OCI-LY3 (cell line): ENCODE results near the gene CST7.

Experiments
- CTCF ChIP-seq: fragments of 200-600, 300-600 bp; sonication (generic); IDR thresholded peaks from 2 replicates; pipeline ENCODE4 v1.5.1; 2014; ENCODE audit warnings: antibody characterized with exemption, low read length, low read depth
- EZH2phosphoT487 ChIP-seq: fragments of 200-600 bp; shearing (Covaris generic); IDR thresholded peaks from 2 replicates; pipeline ENCODE4 v1.6.1; 2018; ENCODE audit warnings: antibody characterized with exemption, mixed run types, low read depth

- no peak for TF ChIP-seq CTCF
- TF ChIP-seq EZH2phosphoT487 = no peak
These were observed 7.2 kb downstream of the CST7 start for GRCh38 chr20:24956001-24956841.
